Smooth muscle cell (in vitro differentiated cells): ENCODE measurements around the gene NR2F6. TPM values are rescaled to one million over a fixed set of nuclear protein-coding genes. Genes with fewer than 3 reads are reported as not detected.

ENCODE experiments used
- DNase-seq: peaks from one replicate; lab custom pipeline; 2025; ENCODE audit not compliant: unreplicated experiment; lab: John Stamatoyannopoulos, UW
- H2AFZ ChIP-seq: fragments of 200-600 bp; sonication (generic); 2 replicates; pipeline ENCODE4 v1.6.0; 2016; ENCODE audit warnings: antibody characterized with exemption, low read depth, mild to moderate bottlenecking
- H3F3A ChIP-seq: fragments of 200-600 bp; sonication (generic); 2 replicates; pipeline ENCODE4 v1.6.0; 2017; ENCODE audit warnings: antibody characterized with exemption, low read depth
- H3K27ac ChIP-seq: fragments of 200-600 bp; sonication (generic); 2 replicates; pipeline ENCODE4 v1.5.1; 2016; ENCODE audit warnings: low read depth, mild to moderate bottlenecking
- H3K27me3 ChIP-seq: fragments of 200-600 bp; sonication (generic); 2 replicates; pipeline ENCODE4 v1.6.1; 2016; ENCODE audit warnings: low read depth, mild to moderate bottlenecking
- H3K36me3 ChIP-seq: fragments of 200-600 bp; sonication (generic); 2 replicates; pipeline ENCODE4 v1.5.1; 2016; ENCODE audit warnings: low read depth
- H3K4me1 ChIP-seq: fragments of 200-600 bp; sonication (generic); 2 replicates; pipeline ENCODE4 v1.5.1; 2016; ENCODE audit warnings: low read depth
- H3K4me2 ChIP-seq: fragments of 200-600 bp; sonication (generic); 2 replicates; pipeline ENCODE4 v1.6.0; 2016; ENCODE audit warnings: mild to moderate bottlenecking
- H3K4me3 ChIP-seq: fragments of 200-600 bp; sonication (generic); 2 replicates; pipeline ENCODE4 v1.5.1; 2016; ENCODE audit warnings: mild to moderate bottlenecking
- H3K79me2 ChIP-seq: fragments of 200-600 bp; sonication (generic); 2 replicates; pipeline ENCODE4 v1.6.0; 2016; ENCODE audit warnings: low read depth, mild to moderate bottlenecking
- H3K9ac ChIP-seq: fragments of 200-600 bp; sonication (generic); 2 replicates; pipeline ENCODE4 v1.6.0; 2016; ENCODE audit warnings: low read depth
- H3K9me3 ChIP-seq: fragments of 200-600 bp; sonication (generic); replicated peaks from 2 replicates; pipeline ENCODE4 v1.5.1; 2016; ENCODE audit warnings: low read depth
- H4K20me1 ChIP-seq: fragments of 200-600 bp; sonication (generic); 2 replicates; pipeline ENCODE4 v1.6.0; 2016; ENCODE audit warnings: low read depth
- WGBS: methylation state at CpG from one replicate; pipeline ENCODE4 v1.1.7; 2016; ENCODE audit warnings: low lambda C conversion rate; 5-methylcytosine and 5-hydroxymethylcytosine counted together
- polyA plus RNA-seq: library from polyadenylated mRNA; unstranded; fragments of >200 nt; fragmentation: Nextera tagmentation; extraction: Ambion mirVana; gene quantifications from 2 replicates; pipeline ENCODE4 v1.2.1, GENCODE V29; 2016
- total RNA-seq: library from RNA; depleted of rRNA; stranded (reverse); fragments of >200 nt; gene quantifications from 2 replicates; pipeline ENCODE4 v1.2.3, GENCODE V29; 2014
- TF ChIP-seq, protein P1 (sequence below): fragments of 200-600 bp; sonication (generic); IDR thresholded peaks from 2 replicates; pipeline ENCODE4 v1.5.1; 2017; ENCODE audit warnings: borderline replicate concordance, mild to moderate bottlenecking, antibody characterized with exemption; ENCODE audit not compliant: insufficient read depth, poor library complexity, severe bottlenecking

Gene NR2F6
- total and polyA plus RNA-seq, 2 experiments from 2014 or later: 57.4 to 104 TPM

DNA sequence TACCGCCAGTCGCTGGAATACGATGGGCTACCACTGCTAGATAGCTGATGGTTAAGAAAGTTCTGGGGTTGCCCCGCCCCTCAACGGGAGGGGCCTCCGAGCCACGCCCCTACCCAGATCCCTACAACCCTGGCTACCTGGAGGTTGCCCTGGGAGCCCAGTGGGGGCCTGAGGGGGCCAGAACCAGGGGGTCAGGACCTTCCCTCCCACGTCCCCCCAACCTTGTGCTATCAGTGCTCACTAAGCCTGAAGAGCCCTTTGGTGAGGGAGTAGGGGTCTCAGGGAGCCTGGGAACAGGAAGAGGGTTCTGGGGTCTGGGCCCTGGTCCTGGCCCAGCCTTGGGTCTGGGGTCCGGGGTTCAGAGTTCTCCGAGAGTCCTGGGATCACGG is 10.8 kb downstream of the NR2F6 start:
- Histone ChIP-seq H3K27ac (no peak overlapping the region), H3F3A (peaks cover 33% of the 10 kb centered on the region), H4K20me1 (peaks cover 77% of the 10 kb centered on the region), H3K9ac (no peak overlapping the region), H3K4me1 (peaks cover 4% of the 10 kb centered on the region), H3K36me3 (no peaks in the 10 kb centered on the region), H3K9me3 (no peaks in the 10 kb centered on the region), H3K4me3 (peak overlapping the region; percentile 52), H3K79me2 (peaks cover 36% of the 10 kb centered on the region), H3K4me2 (peak overlapping the region; percentile 90), H2AFZ (no peak overlapping the region), H3K27me3 (no peaks in the 10 kb centered on the region)
- TF ChIP-seq, protein P1, sequence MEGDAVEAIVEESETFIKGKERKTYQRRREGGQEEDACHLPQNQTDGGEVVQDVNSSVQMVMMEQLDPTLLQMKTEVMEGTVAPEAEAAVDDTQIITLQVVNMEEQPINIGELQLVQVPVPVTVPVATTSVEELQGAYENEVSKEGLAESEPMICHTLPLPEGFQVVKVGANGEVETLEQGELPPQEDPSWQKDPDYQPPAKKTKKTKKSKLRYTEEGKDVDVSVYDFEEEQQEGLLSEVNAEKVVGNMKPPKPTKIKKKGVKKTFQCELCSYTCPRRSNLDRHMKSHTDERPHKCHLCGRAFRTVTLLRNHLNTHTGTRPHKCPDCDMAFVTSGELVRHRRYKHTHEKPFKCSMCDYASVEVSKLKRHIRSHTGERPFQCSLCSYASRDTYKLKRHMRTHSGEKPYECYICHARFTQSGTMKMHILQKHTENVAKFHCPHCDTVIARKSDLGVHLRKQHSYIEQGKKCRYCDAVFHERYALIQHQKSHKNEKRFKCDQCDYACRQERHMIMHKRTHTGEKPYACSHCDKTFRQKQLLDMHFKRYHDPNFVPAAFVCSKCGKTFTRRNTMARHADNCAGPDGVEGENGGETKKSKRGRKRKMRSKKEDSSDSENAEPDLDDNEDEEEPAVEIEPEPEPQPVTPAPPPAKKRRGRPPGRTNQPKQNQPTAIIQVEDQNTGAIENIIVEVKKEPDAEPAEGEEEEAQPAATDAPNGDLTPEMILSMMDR: no peak
- 33% methylated on average over 11 of the region's 11 CpGs for WGBS
- no peak for DNase-seq

DNA sequence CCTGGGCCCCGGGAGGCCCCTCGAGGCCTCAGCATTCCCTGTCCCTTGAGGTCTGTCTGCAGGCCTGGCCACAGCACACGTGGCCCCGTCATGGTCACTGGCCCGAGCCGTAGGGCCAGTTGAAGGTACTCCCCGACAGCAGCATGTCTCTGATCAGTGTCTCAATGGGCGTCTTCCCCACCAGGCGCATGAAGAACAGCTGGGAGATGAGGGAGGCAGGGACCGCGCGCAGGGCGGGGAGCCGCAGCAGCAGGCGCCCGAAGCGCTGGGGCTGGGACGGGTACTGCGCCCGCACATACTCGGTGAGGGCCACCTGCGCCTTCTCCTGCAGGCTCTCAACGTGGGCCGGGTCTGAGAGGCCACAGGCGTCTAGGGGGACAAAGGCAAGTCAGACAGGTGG is 13.5 kb downstream of the NR2F6 start:
- Histone ChIP-seq H3K36me3 (no peaks in the 10 kb centered on the region), H3K4me1 (peaks cover 4% of the 10 kb centered on the region), H2AFZ (no peak overlapping the region), H4K20me1 (peaks cover 51% of the 10 kb centered on the region), H3K79me2 (peaks cover 20% of the 10 kb centered on the region), H3K9ac (no peak overlapping the region), H3K4me3 (no peak overlapping the region), H3K4me2 (no peak overlapping the region), H3F3A (peaks cover 28% of the 10 kb centered on the region), H3K27ac (no peak overlapping the region), H3K27me3 (no peaks in the 10 kb centered on the region), H3K9me3 (no peaks in the 10 kb centered on the region)
- WGBS: 98% methylated on average over 25 of the region's 25 CpGs
- TF ChIP-seq, protein P1: no peak
- DNase-seq: no peak

DNA sequence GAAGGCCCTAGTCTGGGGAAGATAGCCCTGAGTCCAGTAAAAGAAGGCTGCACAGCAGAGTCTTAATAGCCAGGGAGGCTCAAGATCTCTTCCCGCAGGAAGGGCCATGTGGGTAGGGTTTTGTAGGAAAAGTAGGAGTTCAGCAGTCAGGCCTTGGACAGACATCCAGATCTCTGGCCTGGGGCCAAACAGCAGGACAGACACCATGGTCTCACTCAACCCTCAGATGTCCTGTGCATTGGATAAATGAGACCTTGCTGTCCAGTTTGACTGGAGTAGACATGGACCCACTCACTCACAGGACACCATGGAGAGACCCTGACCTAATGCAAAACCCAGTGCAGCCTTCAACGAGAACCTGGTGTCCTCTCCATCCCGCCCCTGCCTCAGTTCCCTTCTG is 15.8 kb downstream of the NR2F6 start:
- Histone ChIP-seq H4K20me1 (peaks cover 31% of the 10 kb centered on the region), H3K27me3 (no peaks in the 10 kb centered on the region), H3K4me2 (no peak overlapping the region), H3K27ac (no peak overlapping the region), H3F3A (peaks cover 15% of the 10 kb centered on the region), H3K79me2 (peaks cover 11% of the 10 kb centered on the region), H3K9ac (no peak overlapping the region), H3K36me3 (no peaks in the 10 kb centered on the region), H3K9me3 (no peaks in the 10 kb centered on the region), H3K4me1 (peaks cover 5% of the 10 kb centered on the region), H2AFZ (no peak overlapping the region), H3K4me3 (no peak overlapping the region)
- TF ChIP-seq, protein P1: no peak
- DNase-seq: no peak
- 96% methylated on average over 3 of the region's 3 CpGs for WGBS

DNA sequence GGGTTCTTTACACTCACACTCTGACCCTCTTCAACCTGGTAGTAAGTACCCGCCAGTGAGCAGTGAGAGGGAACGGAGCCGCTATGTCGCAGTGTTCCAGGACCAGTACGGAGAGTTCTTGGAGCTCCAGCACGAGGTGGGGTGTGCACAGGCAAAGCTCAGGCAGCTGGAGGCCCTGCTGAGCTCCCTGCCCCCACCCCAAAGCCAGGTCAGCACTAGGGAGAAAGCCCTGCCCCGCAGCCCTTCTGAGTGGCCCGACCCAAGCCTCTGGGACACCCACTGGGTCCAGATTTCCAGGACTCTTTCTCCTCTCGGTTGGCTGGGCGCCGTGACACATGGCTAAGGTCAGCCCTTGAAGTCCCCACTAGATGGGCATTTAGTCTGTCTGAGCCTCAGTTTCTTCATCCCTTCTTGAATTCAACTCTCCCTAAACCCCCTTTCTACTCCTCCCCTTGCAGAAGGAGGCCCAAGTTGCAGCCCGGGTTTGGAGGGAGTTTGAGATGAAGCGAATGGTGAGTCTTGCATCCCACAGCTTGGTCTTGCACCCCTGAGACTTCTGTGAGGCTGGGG is 17.8 kb downstream of the NR2F6 start:
- H4K20me1 ChIP-seq: peaks cover 11% of the 10 kb centered on the region
- no peaks in the 10 kb centered on the region for H3K36me3 ChIP-seq
- H3K4me2 ChIP-seq: no peak overlapping the region
- H3K27me3 ChIP-seq: no peaks in the 10 kb centered on the region
- H3F3A ChIP-seq: peaks cover 17% of the 10 kb centered on the region
- H3K79me2 ChIP-seq: no peaks in the 10 kb centered on the region
- TF ChIP-seq, protein P1: no peak
- H3K9me3 ChIP-seq: no peaks in the 10 kb centered on the region
- no peak overlapping the region for H3K4me3 ChIP-seq
- no peak overlapping the region for H3K27ac ChIP-seq
- H3K4me1 ChIP-seq: peaks cover 5% of the 10 kb centered on the region
- DNase-seq: no peak
- no peak overlapping the region for H3K9ac ChIP-seq
- 75% methylated on average over 13 of the region's 13 CpGs for WGBS
- no peak overlapping the region for H2AFZ ChIP-seq
